GM19397 (cell line): Measurements from ENCODE around the gene DBNDD1.

ENCODE experiments used
- ATAC-seq: cut with Tn5 transposase; IDR thresholded peaks from one replicate; pipeline ENCODE4 v1.9.1; 2021; ENCODE audit warnings: mild to moderate bottlenecking, moderate library complexity; ENCODE audit not compliant: unreplicated experiment

The DBNDD1 gene

GRCh38 chr16:89965447-89966225 lies 53.6 kb downstream of the DBNDD1 start:
- ATAC-seq = no peak

GRCh38 chr16:89964201-89964600 lies 55.1 kb downstream of the DBNDD1 start:
- ATAC-seq = no peak

GRCh38 chr16:89962754-89963498 lies 56.3 kb downstream of the DBNDD1 start:
- no peak for ATAC-seq

GRCh38 chr16:89961920-89962319 lies 57.3 kb downstream of the DBNDD1 start:
- no peak for ATAC-seq

GRCh38 chr16:89960966-89961365 lies 58.3 kb downstream of the DBNDD1 start:
- ATAC-seq = no peak

- ATAC-seq = no peak
These were observed 60.7 kb downstream of the DBNDD1 start for GRCh38 chr16:89958596-89958995.

- ATAC-seq = no peak
These were observed 61.2 kb downstream of the DBNDD1 start for GRCh38 chr16:89958068-89958467.

GRCh38 chr16:89957216-89957785 lies 62.0 kb downstream of the DBNDD1 start:
- ATAC-seq = no peak

- ATAC-seq = no peak
These were observed 62.6 kb downstream of the DBNDD1 start for GRCh38 chr16:89956505-89957215.

- ATAC-seq = no peak
These were observed 64.1 kb downstream of the DBNDD1 start for GRCh38 chr16:89955001-89955685.
